IMR-90 (cell line): ENCODE data around the gene RTL5.

Experiments used
- BHLHE40 ChIP-seq: fragments of 150-350 bp; IDR thresholded peaks from 2 replicates; pipeline ENCODE4 v1.6.1; 2016; ENCODE audit warnings: mild to moderate bottlenecking, low read depth, low read length
- CEBPB ChIP-seq: IDR thresholded peaks from 2 replicates; pipeline ENCODE4 v1.6.1; 2012; ENCODE audit warnings: low read depth, low read length, improper control_type of control experiment
- CHD1 ChIP-seq: IDR thresholded peaks from 2 replicates; pipeline ENCODE4 v1.6.1; 2012; ENCODE audit warnings: low read depth, low read length, improper control_type of control experiment
- CTCF ChIP-seq: conservative IDR thresholded peaks from 2 replicates; pipeline ENCODE4 v1.5.1; 2012; ENCODE audit warnings: mild to moderate bottlenecking, low read depth, low read length, improper control_type of control experiment
- ELK1 ChIP-seq: fragments of 150-350 bp; IDR thresholded peaks from 2 replicates; pipeline ENCODE4 v1.6.1; 2016; ENCODE audit warnings: low read depth, mild to moderate bottlenecking, low read length, moderate library complexity, borderline replicate concordance
- FOS ChIP-seq: fragments of 150-350 bp; IDR thresholded peaks from 2 replicates; pipeline ENCODE4 v1.6.1; 2016; ENCODE audit warnings: low read depth, low read length
- MAZ ChIP-seq: IDR thresholded peaks from 2 replicates; pipeline ENCODE4 v1.6.1; 2012; ENCODE audit warnings: low read depth, mild to moderate bottlenecking, low read length, improper control_type of control experiment, moderate library complexity, borderline replicate concordance
- NFE2L2 ChIP-seq: fragments of 150-350 bp; IDR thresholded peaks from 2 replicates; pipeline ENCODE4 v1.6.1; 2016; ENCODE audit warnings: low read depth, mild to moderate bottlenecking, low read length
- POLR2A ChIP-seq: IDR thresholded peaks from 2 replicates; pipeline ENCODE4 v1.6.1; 2012; ENCODE audit warnings: mild to moderate bottlenecking, low read depth, low read length
- RAD21 ChIP-seq: IDR thresholded peaks from 2 replicates; pipeline ENCODE4 v1.6.1; 2012; ENCODE audit warnings: low read length, improper control_type of control experiment
- RFX5 ChIP-seq: IDR thresholded peaks from 2 replicates; pipeline ENCODE4 v1.8.0; 2012; ENCODE audit warnings: low read depth, mild to moderate bottlenecking, low read length, moderate library complexity
- SMC3 ChIP-seq: fragments of 150-350 bp; IDR thresholded peaks from 2 replicates; pipeline ENCODE4 v1.6.1; 2016; ENCODE audit warnings: low read depth, mild to moderate bottlenecking, antibody characterized with exemption, low read length, moderate library complexity
- USF2 ChIP-seq: fragments of 150-350 bp; IDR thresholded peaks from 2 replicates; pipeline ENCODE4 v1.6.1; 2017; ENCODE audit warnings: mild to moderate bottlenecking, antibody characterized with exemption, low read length, low read depth

GRCh38 chrX:72101597-72102037 lies 30.1 kb downstream of the RTL5 start:
- TF ChIP-seq CTCF (no peak), CEBPB (no peak), RAD21 (no peak), POLR2A (no peak), RFX5 (no peak), NFE2L2 (no peak), ELK1 (no peak), USF2 (no peak), FOS (no peak), BHLHE40 (no peak), CHD1 (no peak), SMC3 (no peak), MAZ (no peak)
